ENCODE results near the gene AOX1. TPM values are rescaled to one million over a fixed set of nuclear protein-coding genes. Genes with fewer than 3 reads are reported as not detected.

Gene AOX1
- total and polyA plus RNA-seq, 7 donors = 1.6 to 65.5 (median 27.0) TPM

GRCh38 chr2:200650195-200650594 is 64.4 kb downstream of the AOX1 start:
- no peaks in the 10 kb centered on the region for H3K9me3 ChIP-seq
- no peaks in the 10 kb centered on the region for H3K4me1 ChIP-seq
- H3K36me3 ChIP-seq = no peaks in the 10 kb centered on the region
- DNase-seq = no peak
- no peak overlapping the region for H3K4me3 ChIP-seq
- H3K27ac ChIP-seq = no peak overlapping the region
- H3K27me3 ChIP-seq = no peaks in the 10 kb centered on the region
- intact Hi-C loops (cut with DNase I) = no loop called here
- 86 to 90% methylated on average over 2 of the region's 2 CpGs for WGBS, 2 donors
- TF ChIP-seq CTCF (IDR thresholded peaks at IDR 0.05) = no peak
- TF ChIP-seq POLR2AphosphoS5 (IDR thresholded peaks at IDR 0.05) = no peak
- TF ChIP-seq POLR2A (IDR thresholded peaks at IDR 0.05) = no peak
- no peak for TF ChIP-seq EP300 (IDR thresholded peaks at IDR 0.05)

GRCh38 chr2:200652158-200652557 is 66.3 kb downstream of the AOX1 start:
- intact Hi-C loops (cut with DNase I) = no loop called here
- H3K4me1 ChIP-seq = no peaks in the 10 kb centered on the region
- 44 to 85% methylated on average over 1 of the region's 1 CpG for WGBS, 2 donors
- TF ChIP-seq EP300 (IDR thresholded peaks at IDR 0.05) (no peak), CTCF (IDR thresholded peaks at IDR 0.05) (no peak), POLR2AphosphoS5 (IDR thresholded peaks at IDR 0.05) (no peak), POLR2A (IDR thresholded peaks at IDR 0.05) (no peak)
- no peak overlapping the region for H3K4me3 ChIP-seq
- no peaks in the 10 kb centered on the region for H3K36me3 ChIP-seq
- no peak for DNase-seq
- H3K27me3 ChIP-seq = no peaks in the 10 kb centered on the region
- H3K9me3 ChIP-seq = no peaks in the 10 kb centered on the region
- H3K27ac ChIP-seq = no peak overlapping the region

GRCh38 chr2:200653021-200653420 is 67.2 kb downstream of the AOX1 start:
- H3K27ac ChIP-seq = no peak overlapping the region
- WGBS, 2 donors = 86 to 87% methylated on average over 3 of the region's 3 CpGs
- intact Hi-C loops (cut with DNase I) = no loop called here

GRCh38 chr2:200654823-200655222 is 69.0 kb downstream of the AOX1 start:
- H3K4me1 ChIP-seq = no peaks in the 10 kb centered on the region
- WGBS, 2 donors = 85 to 87% methylated on average over 3 of the region's 3 CpGs
- H3K27ac ChIP-seq = no peak overlapping the region

More at GRCh38 chr2:200653021-200653420, 67.2 kb downstream of the AOX1 start:
- H3K36me3 ChIP-seq = no peaks in the 10 kb centered on the region
- DNase-seq = no peak
- TF ChIP-seq CTCF (IDR thresholded peaks at IDR 0.05) (no peak), POLR2A (IDR thresholded peaks at IDR 0.05) (no peak), EP300 (IDR thresholded peaks at IDR 0.05) (no peak), POLR2AphosphoS5 (IDR thresholded peaks at IDR 0.05) (no peak)
- no peaks in the 10 kb centered on the region for H3K27me3 ChIP-seq
- no peaks in the 10 kb centered on the region for H3K4me1 ChIP-seq
- no peaks in the 10 kb centered on the region for H3K9me3 ChIP-seq
- H3K4me3 ChIP-seq = no peak overlapping the region

More at GRCh38 chr2:200654823-200655222, 69.0 kb downstream of the AOX1 start:
- no peak for DNase-seq
- Histone ChIP-seq H3K27me3 (no peaks in the 10 kb centered on the region), H3K4me3 (no peak overlapping the region), H3K36me3 (no peaks in the 10 kb centered on the region), H3K9me3 (no peaks in the 10 kb centered on the region)
- TF ChIP-seq CTCF (IDR thresholded peaks at IDR 0.05) (no peak), POLR2A (IDR thresholded peaks at IDR 0.05) (no peak), POLR2AphosphoS5 (IDR thresholded peaks at IDR 0.05) (no peak), EP300 (IDR thresholded peaks at IDR 0.05) (no peak)
- intact Hi-C loops (cut with DNase I) = no loop called here

Data from sigmoid colon (tissue), 7 donors.